Ascending aorta (tissue), 2 donors: ENCODE results near the gene ARV1. TPM values are rescaled to one million over a fixed set of nuclear protein-coding genes. Genes with fewer than 3 reads are reported as not detected.
"Not testable (repeated sequence)": the region's sequence is repeated elsewhere in the genome, so short reads cannot be mapped to it uniquely, and the experiment has no call there.

Experiments
- DNase-seq, 2 donors: peaks; one replicate each; pipeline ENCODE4 v3.0.0-alpha.2; 2019; ENCODE audit warnings: low spot score in 2 of 2
- H3K27ac ChIP-seq, 2 donors: fragments of 200-600 bp; sonication (generic); one replicate each; pipeline ENCODE4 v1.5.1; 2016 to 2017; ENCODE audit warnings: mild to moderate bottlenecking in 1 of 2
- H3K27me3 ChIP-seq: fragments of 200-600 bp; sonication (generic); one replicate; pipeline ENCODE4 v1.5.1; 2017
- H3K36me3 ChIP-seq, 2 donors: fragments of 200-600 bp; sonication (generic); one replicate each; pipeline ENCODE4 v1.5.1; 2016
- H3K4me1 ChIP-seq, 2 donors: fragments of 200-600 bp; sonication (generic); one replicate each; pipeline ENCODE4 v1.5.1; 2016 to 2017; ENCODE audit warnings: mild to moderate bottlenecking in 1 of 2
- H3K4me3 ChIP-seq, 2 donors: fragments of 200-600 bp; sonication (generic); one replicate each; pipeline ENCODE4 v1.5.1; 2016 to 2017; ENCODE audit warnings: mild to moderate bottlenecking in 1 of 2
- H3K9me3 ChIP-seq, 2 donors: fragments of 200-600 bp; sonication (generic); one replicate each; pipeline ENCODE4 v1.5.1; 2016
- CTCF ChIP-seq, 3 experiments: fragments of 200-600 bp in 2 of 3; fragments of 450-650 bp in 1 of 3; sonication (generic) in 2 of 3; IDR thresholded peaks; one replicate each; pipeline ENCODE4 v1.5.1; 2016 to 2019; ENCODE audit warnings: antibody characterized with exemption in 3 of 3, mild to moderate bottlenecking in 1 of 3, moderate library complexity in 1 of 3
- intact Hi-C: fragments of 100-400 bp; cut with DNase I; formaldehyde crosslinking; loops from one replicate; pipeline ENCODE4 v1.15.1; 2023
- total RNA-seq: library from RNA; depleted of rRNA; stranded (reverse); fragments of >200 nt; gene quantifications from one replicate; pipeline ENCODE4 v1.1.0, GENCODE V29; 2016

ARV1 gene
- total RNA-seq, 1 donor from 2014 or later: 9.7 TPM

GRCh38 chr1:230992100-230992774 is 13.3 kb downstream of the ARV1 start:
- Histone ChIP-seq H3K9me3 (no peaks in the 10 kb centered on the region), H3K27ac (no peak overlapping the region), H3K27me3 (no peaks in the 10 kb centered on the region), H3K4me1 (no peaks in the 10 kb centered on the region), H3K4me3 (no peak overlapping the region), H3K36me3 (peaks cover 6 to 42% of the 10 kb centered on the region in 2 donors)
- intact Hi-C loops: no loop called here
- no peak for DNase-seq
- TF ChIP-seq CTCF (IDR thresholded peaks at IDR 0.05): no peak

- no peak for TF ChIP-seq CTCF (IDR thresholded peaks at IDR 0.05)
- no peaks in the 10 kb centered on the region for H3K9me3 ChIP-seq
These were observed 16.0 kb downstream of the ARV1 start for GRCh38 chr1:230994860-230995259.

GRCh38 chr1:231000201-231000600 is 21.3 kb downstream of the ARV1 start:
- H3K4me1 ChIP-seq: no peaks in the 10 kb centered on the region
- no peak overlapping the region for H3K4me3 ChIP-seq
- intact Hi-C loops: no loop called here
- no peaks in the 10 kb centered on the region for H3K27me3 ChIP-seq
- H3K9me3 ChIP-seq: peaks cover 0 to 25% of the 10 kb centered on the region in 2 donors
- DNase-seq: no peak
- TF ChIP-seq CTCF (IDR thresholded peaks at IDR 0.05): no peak
- peaks cover 39 to 55% of the 10 kb centered on the region in 2 donors for H3K36me3 ChIP-seq
- no peak overlapping the region for H3K27ac ChIP-seq

More at GRCh38 chr1:230994860-230995259, 16.0 kb downstream of the ARV1 start:
- Histone ChIP-seq H3K4me3 (no peak overlapping the region), H3K4me1 (no peaks in the 10 kb centered on the region), H3K27me3 (no peaks in the 10 kb centered on the region), H3K27ac (no peak overlapping the region), H3K36me3 (peaks cover 32 to 65% of the 10 kb centered on the region in 2 donors)
- DNase-seq: no peak
- intact Hi-C loops: no loop called here

GRCh38 chr1:231000639-231001038 is 21.7 kb downstream of the ARV1 start:
- Histone ChIP-seq H3K27ac (no peak overlapping the region), H3K4me1 (no peaks in the 10 kb centered on the region), H3K36me3 (peaks cover 39 to 55% of the 10 kb centered on the region in 2 donors), H3K9me3 (peaks cover 0 to 29% of the 10 kb centered on the region in 2 donors), H3K27me3 (no peaks in the 10 kb centered on the region), H3K4me3 (no peak overlapping the region)
- DNase-seq: no peak
- TF ChIP-seq CTCF (IDR thresholded peaks at IDR 0.05): no peak
- intact Hi-C loops: no loop called here

- no peak overlapping the region for H3K4me3 ChIP-seq
- no peaks in the 10 kb centered on the region for H3K27me3 ChIP-seq
- intact Hi-C loops: no loop called here
- no peak for TF ChIP-seq CTCF (IDR thresholded peaks at IDR 0.05)
- H3K4me1 ChIP-seq: no peaks in the 10 kb centered on the region
- peaks cover 0 to 33% of the 10 kb centered on the region in 2 donors for H3K9me3 ChIP-seq
- no peak overlapping the region for H3K27ac ChIP-seq
- H3K36me3 ChIP-seq: peaks cover 36 to 49% of the 10 kb centered on the region in 2 donors
- no peak for DNase-seq
These were observed 23.0 kb downstream of the ARV1 start for GRCh38 chr1:231001892-231002291.

GRCh38 chr1:231007535-231007934 is 28.6 kb downstream of the ARV1 start:
- DNase-seq, H3K4me3 ChIP-seq, H3K27me3 ChIP-seq, intact Hi-C loops, H3K36me3 ChIP-seq, H3K4me1 ChIP-seq, H3K27ac ChIP-seq: not testable (repeated sequence)
- H3K9me3 ChIP-seq: peaks cover 0 to 38% of the 10 kb centered on the region in 2 donors
